HG03060 (cell line): Measurements from ENCODE around the gene LRGUK.
"Not testable (repeated sequence)": the region's sequence is repeated elsewhere in the genome, so short reads cannot be mapped to it uniquely, and the experiment has no call there.

ENCODE experiments used
- ATAC-seq: cut with Tn5 transposase; IDR thresholded peaks from one replicate; pipeline ENCODE4 v1.9.1; 2021; ENCODE audit warnings: low read depth, moderate number of reproducible peaks; ENCODE audit not compliant: unreplicated experiment

LRGUK gene

GRCh38 chr7:134126966-134127848 is at the start of gene LRGUK:
LRGUK (plus strand) TSS chr7:134127340; CDS start chr7:134127368, 28 bp downstream.
- ATAC-seq: peak; percentile 96

GRCh38 chr7:134077560-134077959 is 49.6 kb upstream of the LRGUK start:
- ATAC-seq: not testable (repeated sequence)

GRCh38 chr7:134078991-134079390 is 48.1 kb upstream of the LRGUK start:
- no peak for ATAC-seq

GRCh38 chr7:134081695-134082094 is 45.4 kb upstream of the LRGUK start:
- ATAC-seq: no peak

- no peak for ATAC-seq
Observed at GRCh38 chr7:134083766-134084487, 43.2 kb upstream of the LRGUK start.

GRCh38 chr7:134084488-134085144 is 42.5 kb upstream of the LRGUK start:
- no peak for ATAC-seq

- ATAC-seq: no peak
Observed at GRCh38 chr7:134085311-134085710, 41.8 kb upstream of the LRGUK start.

- no peak for ATAC-seq
Observed at GRCh38 chr7:134086998-134087735, 40.0 kb upstream of the LRGUK start.

- ATAC-seq: no peak
Observed at GRCh38 chr7:134088199-134088598, 38.9 kb upstream of the LRGUK start.

GRCh38 chr7:134089446-134089845 is 37.7 kb upstream of the LRGUK start:
- no peak for ATAC-seq

GRCh38 chr7:134098072-134098471 is 29.1 kb upstream of the LRGUK start:
- ATAC-seq: no peak

GRCh38 chr7:134101716-134102115 is 25.4 kb upstream of the LRGUK start:
- no peak for ATAC-seq

- ATAC-seq: no peak
Observed at GRCh38 chr7:134104166-134104565, 23.0 kb upstream of the LRGUK start.

GRCh38 chr7:134105841-134106240 is 21.3 kb upstream of the LRGUK start:
- no peak for ATAC-seq

- ATAC-seq: no peak
Observed at GRCh38 chr7:134108802-134109201, 18.3 kb upstream of the LRGUK start.

GRCh38 chr7:134113655-134114054 is 13.5 kb upstream of the LRGUK start:
- no peak for ATAC-seq

GRCh38 chr7:134114992-134115391 is 12.1 kb upstream of the LRGUK start:
- ATAC-seq: no peak

GRCh38 chr7:134120405-134120804 is 6.7 kb upstream of the LRGUK start:
- no peak for ATAC-seq

- no peak for ATAC-seq
Observed at GRCh38 chr7:134121632-134122139, 5.5 kb upstream of the LRGUK start.

- no peak for ATAC-seq
Observed at GRCh38 chr7:134122980-134123379, 4.2 kb upstream of the LRGUK start.
